COLO829 (cell line): ENCODE results near the gene AKT3.

Source experiments
- DNase-seq: peaks from one replicate; pipeline ENCODE4 v3.0.0; 2012; ENCODE audit warnings: low spot score

The AKT3 gene

DNA sequence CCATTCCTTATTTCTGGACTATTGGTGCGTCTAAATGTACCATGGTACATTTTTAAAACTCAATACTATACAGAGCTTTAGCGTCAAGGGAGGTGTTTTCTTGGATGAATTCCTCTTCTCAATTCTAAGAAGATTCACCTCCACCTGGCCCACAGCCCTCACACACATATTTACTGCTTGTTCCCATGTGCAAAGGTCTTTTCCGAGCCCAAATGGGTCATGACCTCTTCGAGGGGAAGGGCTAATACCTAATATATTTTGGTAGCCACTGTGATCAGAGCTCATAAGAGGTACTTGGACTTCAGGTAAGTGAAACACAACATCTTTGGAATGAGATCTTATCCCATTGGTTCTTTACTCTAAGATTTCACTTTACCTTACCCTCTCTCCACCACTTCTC lies 388.3 kb downstream of the AKT3 start:
- no peak for DNase-seq

DNA sequence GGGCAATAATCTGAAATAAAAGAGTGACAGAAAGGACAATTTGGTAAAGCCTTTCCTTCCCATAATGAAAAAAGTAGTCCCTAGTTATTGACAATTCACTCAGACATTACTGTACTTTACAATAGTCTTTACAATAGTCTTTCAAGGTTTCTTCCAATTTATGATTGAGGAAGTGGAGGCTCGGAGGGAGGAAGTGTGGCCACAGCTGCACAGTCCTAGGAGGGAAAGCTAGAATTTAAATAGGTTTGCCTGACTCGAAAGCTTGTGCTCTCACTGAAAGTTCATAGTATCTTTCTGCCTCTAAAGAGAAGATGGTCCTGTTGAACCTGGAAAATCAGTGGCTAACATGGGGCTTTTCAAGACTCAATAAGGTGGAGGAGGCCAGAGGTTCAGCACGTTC lies 391.0 kb downstream of the AKT3 start:
- DNase-seq: no peak

DNA sequence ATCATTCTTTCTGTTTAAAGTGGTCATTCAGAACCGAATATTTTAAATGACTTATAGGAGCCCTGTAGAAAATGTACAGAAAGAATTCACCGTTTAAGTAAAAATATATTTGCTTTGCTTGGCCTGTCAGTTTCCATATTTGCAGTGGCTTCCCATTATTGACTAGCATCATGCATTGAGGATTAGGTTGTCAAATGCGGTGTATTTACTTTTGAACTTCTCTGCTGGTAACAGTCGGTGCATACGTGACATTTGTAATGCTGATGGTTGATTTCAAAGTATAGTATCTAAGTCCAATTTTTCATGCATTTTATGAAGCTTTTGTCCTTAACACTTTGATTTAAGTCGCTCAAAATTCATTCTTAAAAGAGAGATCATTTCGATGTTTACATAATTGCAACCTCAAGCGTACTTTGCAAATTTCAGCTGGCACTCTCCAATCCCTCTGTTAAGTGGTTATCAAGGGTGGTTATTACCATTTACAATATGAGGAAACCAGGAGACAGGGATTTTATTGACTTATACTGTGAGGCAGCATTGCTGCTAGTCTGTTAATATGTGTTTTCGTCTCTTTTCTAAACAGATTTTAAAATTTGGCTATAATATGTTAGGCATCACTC lies 392.6 kb downstream of the AKT3 start:
- no peak for DNase-seq

GRCh38 chr1:243455760-243456651 lies 394.0 kb downstream of the AKT3 start:
- DNase-seq: no peak

GRCh38 chr1:243454328-243454997 lies 395.6 kb downstream of the AKT3 start:
- DNase-seq: no peak

- no peak for DNase-seq
Observed at GRCh38 chr1:243452092-243452491, 398.0 kb downstream of the AKT3 start.

- no peak for DNase-seq
Observed at GRCh38 chr1:243449373-243449772, 400.7 kb downstream of the AKT3 start.

- no peak for DNase-seq
Observed at GRCh38 chr1:243447844-243448243, 402.2 kb downstream of the AKT3 start.

GRCh38 chr1:243447347-243447746 lies 402.7 kb downstream of the AKT3 start:
- DNase-seq: no peak

GRCh38 chr1:243443557-243443956 lies 406.5 kb downstream of the AKT3 start:
- DNase-seq: no peak

DNA sequence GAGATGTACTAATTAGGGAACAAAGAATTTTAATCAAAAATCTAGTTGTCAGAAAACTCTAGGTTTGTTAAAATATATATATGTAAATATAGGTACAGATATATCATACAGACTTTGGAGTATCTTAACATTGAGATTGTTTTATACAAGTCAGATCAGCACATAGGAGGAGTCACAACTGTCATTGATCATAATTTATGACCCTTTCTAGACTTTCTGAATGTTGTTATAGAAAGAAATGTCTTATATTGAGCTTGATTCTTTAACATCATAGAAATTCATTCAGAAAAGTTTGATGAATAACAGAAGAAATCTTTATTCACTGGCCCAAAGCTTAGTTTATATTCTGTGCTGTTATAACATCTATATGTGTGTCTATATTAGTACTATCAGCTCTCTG lies 408.4 kb downstream of the AKT3 start:
- no peak for DNase-seq

- no peak for DNase-seq
Observed at GRCh38 chr1:243440406-243440805, 409.6 kb downstream of the AKT3 start.

GRCh38 chr1:243438815-243439214 lies 411.2 kb downstream of the AKT3 start:
- DNase-seq: no peak
